OCI-LY1 (cell line): Measurements from ENCODE around the gene ZNF775.

Experiments
- H2AFZ ChIP-seq: fragments of 200-600 bp; sonication (generic), shearing (Covaris generic); 2 replicates; pipeline ENCODE4 v1.6.0; 2014; ENCODE audit warnings: antibody characterized with exemption, mild to moderate bottlenecking, low read length
- H3F3A ChIP-seq: fragments of 200-600 bp; sonication (generic), shearing (Covaris generic); 2 replicates; pipeline ENCODE4 v1.6.0; 2014; ENCODE audit warnings: mild to moderate bottlenecking, antibody characterized with exemption, low read length, moderate library complexity; ENCODE audit not compliant: insufficient read depth
- H3K27ac ChIP-seq: fragments of 200-600 bp; sonication (generic); 2 replicates; pipeline ENCODE4 v1.5.1; 2014; ENCODE audit warnings: low read length, mixed run types, mild to moderate bottlenecking, low read depth; ENCODE audit not compliant: poor library complexity, severe bottlenecking
- H3K27me3 ChIP-seq: fragments of 200-600 bp; sonication (generic); 2 replicates; pipeline ENCODE4 v1.6.0; 2014; ENCODE audit warnings: antibody characterized with exemption, mild to moderate bottlenecking, low read length, moderate library complexity; ENCODE audit not compliant: insufficient read depth
- H3K36me3 ChIP-seq: fragments of 200-600 bp; sonication (generic); 2 replicates; pipeline ENCODE4 v1.6.1; 2014; ENCODE audit warnings: mild to moderate bottlenecking, antibody characterized with exemption, low read length, moderate library complexity, mixed read lengths; ENCODE audit not compliant: insufficient read depth
- H3K4me1 ChIP-seq: fragments of 200-600 bp; sonication (generic); 2 replicates; pipeline ENCODE4 v1.5.1; 2014; ENCODE audit warnings: mild to moderate bottlenecking, low read length, moderate library complexity; ENCODE audit not compliant: insufficient read depth, severe bottlenecking
- H3K4me2 ChIP-seq: fragments of 200-600 bp; sonication (generic), shearing (Covaris generic); 2 replicates; pipeline ENCODE4 v1.6.1; 2014; ENCODE audit warnings: low read length
- H3K4me3 ChIP-seq: fragments of 200-600 bp; sonication (generic); 2 replicates; pipeline ENCODE4 v1.5.1; 2014; ENCODE audit warnings: low read length, low read depth, mild to moderate bottlenecking, mixed read lengths; ENCODE audit not compliant: poor library complexity, severe bottlenecking
- H3K79me2 ChIP-seq: fragments of 200-600 bp; shearing (Covaris generic); 2 replicates; pipeline ENCODE4 v1.6.1; 2016; ENCODE audit warnings: mixed run types, low read length, mixed read lengths; ENCODE audit not compliant: insufficient read depth
- H3K9ac ChIP-seq: fragments of 200-600 bp; sonication (generic), shearing (Covaris generic); 2 replicates; pipeline ENCODE4 v1.6.1; 2014; ENCODE audit warnings: mild to moderate bottlenecking, low read length, mixed read lengths
- H3K9me2 ChIP-seq: fragments of 200-600 bp; sonication (generic), shearing (Covaris generic); 2 replicates; pipeline ENCODE4 v1.6.1; 2014; ENCODE audit warnings: low read depth, mild to moderate bottlenecking, low read length, mixed read lengths
- H3K9me3 ChIP-seq: fragments of 200-600 bp; shearing (Covaris generic); 2 replicates; pipeline ENCODE4 v1.6.1; 2014; ENCODE audit warnings: low read length, mixed read lengths
- H4K20me1 ChIP-seq: fragments of 200-600 bp; sonication (generic), shearing (Covaris generic); 2 replicates; pipeline ENCODE4 v1.6.0; 2016; ENCODE audit warnings: mild to moderate bottlenecking, low read length; ENCODE audit not compliant: insufficient read depth
- CTCF ChIP-seq: fragments of 200-600 bp; sonication (generic), shearing (Covaris generic); IDR thresholded peaks from 2 replicates; pipeline ENCODE4 v1.5.1; 2017; ENCODE audit warnings: mild to moderate bottlenecking, antibody characterized with exemption, low read length, moderate library complexity, mixed read lengths
- EZH2 ChIP-seq: fragments of 200-600 bp; sonication (generic), shearing (Covaris generic); IDR thresholded peaks from 2 replicates; pipeline ENCODE4 v1.8.0; 2017; ENCODE audit warnings: borderline replicate concordance, mixed run types, mild to moderate bottlenecking, antibody characterized with exemption, low read length, moderate library complexity, mixed read lengths

ZNF775 gene

DNA sequence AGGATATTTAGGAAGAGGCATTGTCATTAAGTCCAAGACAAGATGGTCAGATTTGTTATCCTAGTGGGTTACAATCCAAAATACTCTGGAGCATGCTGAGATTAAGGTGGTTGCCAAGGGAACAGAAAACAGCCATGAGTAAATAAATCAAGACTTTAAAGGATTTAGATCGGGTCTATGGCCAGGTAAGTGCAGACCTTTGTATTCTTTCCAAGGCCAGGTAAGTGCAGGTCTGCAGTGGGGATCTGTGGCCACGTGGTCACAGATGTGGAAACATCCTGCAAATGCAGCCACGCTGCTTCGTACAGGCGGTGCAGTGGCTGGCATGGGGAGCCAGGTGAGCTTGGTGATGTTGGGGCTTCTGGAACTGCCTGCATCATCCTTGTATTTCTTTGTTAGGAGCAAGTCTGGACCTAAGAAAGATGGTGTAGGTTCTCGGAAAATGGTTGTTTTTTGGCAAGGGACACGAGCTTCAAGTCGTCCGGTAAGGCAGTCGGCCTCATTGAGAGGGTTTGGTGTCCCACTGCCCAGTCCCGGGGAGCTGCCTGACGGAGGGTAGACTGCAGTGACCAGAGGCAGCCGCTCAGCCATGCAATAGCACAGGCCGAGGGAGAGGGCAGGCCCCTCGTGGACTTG is 21.8 kb downstream of the ZNF775 start:
- no peak for TF ChIP-seq EZH2
- TF ChIP-seq CTCF = no peak

GRCh38 chr7:150401424-150401790 is 22.3 kb downstream of the ZNF775 start:
- Histone ChIP-seq H3K9me3 (no peaks in the 10 kb centered on the region), H3K4me2 (no peak overlapping the region), H3K4me1 (peaks cover 18% of the 10 kb centered on the region), H4K20me1 (no peaks in the 10 kb centered on the region), H3F3A (no peaks in the 10 kb centered on the region), H3K9ac (no peak overlapping the region), H3K27me3 (no peaks in the 10 kb centered on the region), H2AFZ (no peak overlapping the region), H3K4me3 (no peak overlapping the region), H3K79me2 (no peaks in the 10 kb centered on the region), H3K27ac (no peak overlapping the region), H3K9me2 (no peaks in the 10 kb centered on the region), H3K36me3 (peaks cover 3% of the 10 kb centered on the region; the same call in 1 of the 2 replicates)
- TF ChIP-seq CTCF (no peak), EZH2 (no peak)

More for the DNA sequence above, 21.8 kb downstream of the ZNF775 start:
- Histone ChIP-seq H3K4me2 (no peak overlapping the region), H3K4me3 (no peak overlapping the region), H3K36me3 (peaks cover 3% of the 10 kb centered on the region; the same call in 1 of the 2 replicates), H2AFZ (no peak overlapping the region), H3K4me1 (peaks cover 13% of the 10 kb centered on the region), H3K9me2 (no peaks in the 10 kb centered on the region), H3K79me2 (no peaks in the 10 kb centered on the region), H3K27ac (no peak overlapping the region), H4K20me1 (no peaks in the 10 kb centered on the region), H3K9ac (no peak overlapping the region), H3F3A (no peaks in the 10 kb centered on the region), H3K9me3 (no peaks in the 10 kb centered on the region), H3K27me3 (no peaks in the 10 kb centered on the region)

- Histone ChIP-seq H3K4me1 (peaks cover 24% of the 10 kb centered on the region), H3K4me3 (no peak overlapping the region), H3K9ac (no peak overlapping the region), H3K27ac (no peak overlapping the region), H3K4me2 (no peak overlapping the region), H3K36me3 (peaks cover 3% of the 10 kb centered on the region; the same call in 1 of the 2 replicates), H3K9me3 (no peaks in the 10 kb centered on the region), H3F3A (no peaks in the 10 kb centered on the region), H2AFZ (no peak overlapping the region), H3K27me3 (no peaks in the 10 kb centered on the region), H4K20me1 (no peaks in the 10 kb centered on the region), H3K79me2 (no peaks in the 10 kb centered on the region), H3K9me2 (no peaks in the 10 kb centered on the region)
- TF ChIP-seq CTCF = no peak
- no peak for TF ChIP-seq EZH2
These were observed 22.9 kb downstream of the ZNF775 start for GRCh38 chr7:150401861-150402631.
